HepG2 (cell line): ENCODE results near the gene LAMA1. TPM values are rescaled to one million over a fixed set of nuclear protein-coding genes. Genes with fewer than 3 reads are reported as not detected.

ENCODE experiments used
- ARNTL ChIP-seq: sonication (generic); formaldehyde crosslinking; IDR thresholded peaks from 2 replicates; pipeline ENCODE4 v1.4.0; 2020; ENCODE audit warnings: mild to moderate bottlenecking, missing genetic modification reagents
- CHD4 ChIP-seq: fragments of 200-600 bp; sonication (generic); IDR thresholded peaks from 2 replicates; pipeline ENCODE4 v1.7.0; 2017; ENCODE audit warnings: mild to moderate bottlenecking, low read length, borderline replicate concordance
- EHMT2 ChIP-seq: fragments of 200-600 bp; sonication (generic); IDR thresholded peaks from 2 replicates; pipeline ENCODE4 v1.7.0; 2017; ENCODE audit warnings: antibody characterized with exemption, low read depth, low read length, borderline replicate concordance
- EP300 ChIP-seq, 3 experiments: sonication (generic) in 1 of 3; formaldehyde crosslinking in 1 of 3; IDR thresholded peaks; 2 replicates each; pipeline versions ENCODE4 v1.5.1 to v1.6.1; 2011 to 2020; ENCODE audit warnings: low read depth in 2 of 3, low read length in 2 of 3, borderline replicate concordance in 1 of 3, improper control_type of control experiment in 1 of 3, mild to moderate bottlenecking in 1 of 3, missing genetic modification reagents in 1 of 3, moderate library complexity in 1 of 3
- HNF1A ChIP-seq, 2 experiments: sonication (generic) in 1 of 2; formaldehyde crosslinking in 1 of 2; IDR thresholded peaks; 2 replicates each; pipeline versions ENCODE4 v1.4.0 to v1.6.1; 2016 to 2020; ENCODE audit warnings: borderline replicate concordance in 1 of 2, low read depth in 1 of 2, mild to moderate bottlenecking in 1 of 2, missing genetic modification reagents in 1 of 2
- NFIC ChIP-seq: IDR thresholded peaks from 2 replicates; pipeline ENCODE4 v1.6.1; 2012; ENCODE audit warnings: mild to moderate bottlenecking, low read length, inconsistent platforms
- PAXIP1 ChIP-seq: sonication (generic); formaldehyde crosslinking; conservative IDR thresholded peaks from 2 replicates; pipeline ENCODE4 v1.4.0; 2020; ENCODE audit warnings: mild to moderate bottlenecking, missing genetic modification reagents, moderate library complexity
- SOX5 ChIP-seq: IDR thresholded peaks from 2 replicates; pipeline ENCODE4 v1.6.1; 2016; ENCODE audit warnings: borderline replicate concordance
- SOX6 ChIP-seq, 2 experiments: fragments of 450-650 bp in 1 of 2; sonication (generic) in 1 of 2; formaldehyde crosslinking in 1 of 2; IDR thresholded peaks; 2 replicates each; pipeline versions ENCODE4 v1.4.0 to v1.6.1; 2017 to 2020; ENCODE audit warnings: antibody characterized with exemption in 1 of 2, mild to moderate bottlenecking in 1 of 2, missing genetic modification reagents in 1 of 2
- SP5 ChIP-seq: IDR thresholded peaks from 2 replicates; pipeline ENCODE4 v1.6.1; 2016; ENCODE audit warnings: low read depth, borderline replicate concordance
- TAF15 ChIP-seq: fragments of 200-400 bp; formaldehyde crosslinking; IDR thresholded peaks from one replicate; pipeline ENCODE4 v1.6.1; 2018; ENCODE audit warnings: mild to moderate bottlenecking, low read depth, low read length; ENCODE audit not compliant: poor library complexity, severe bottlenecking
- TBX2 ChIP-seq: sonication (generic); formaldehyde crosslinking; IDR thresholded peaks from 2 replicates; pipeline ENCODE4 v1.5.0; 2020; ENCODE audit warnings: missing genetic modification reagents, mild to moderate bottlenecking, borderline replicate concordance
- ZC3H4 ChIP-seq: sonication (generic); formaldehyde crosslinking; IDR thresholded peaks from 2 replicates; pipeline ENCODE4 v1.4.0; 2020; ENCODE audit warnings: missing genetic modification reagents, borderline replicate concordance
- ZNF18 ChIP-seq: sonication (generic); formaldehyde crosslinking; IDR thresholded peaks from 2 replicates; pipeline ENCODE4 v1.8.0; 2022; ENCODE audit warnings: mild to moderate bottlenecking, missing genetic modification reagents; ENCODE audit not compliant: insufficient replicate concordance
- ZNF367 ChIP-seq: sonication (generic); formaldehyde crosslinking; IDR thresholded peaks from 2 replicates; pipeline ENCODE4 v1.4.0; 2020; ENCODE audit warnings: missing genetic modification reagents, borderline replicate concordance
- ZNF382 ChIP-seq: sonication (generic); formaldehyde crosslinking; IDR thresholded peaks from 2 replicates; pipeline ENCODE4 v1.5.0; 2020; ENCODE audit warnings: missing genetic modification reagents, mild to moderate bottlenecking, borderline replicate concordance
- ZNF780A ChIP-seq: sonication (generic); formaldehyde crosslinking; IDR thresholded peaks from 2 replicates; pipeline ENCODE4 v1.8.0; 2022; ENCODE audit warnings: mild to moderate bottlenecking, missing genetic modification reagents, moderate library complexity
- ZSCAN31 ChIP-seq: sonication (generic); formaldehyde crosslinking; IDR thresholded peaks from 2 replicates; pipeline ENCODE4 v1.5.0; 2020; ENCODE audit warnings: low read depth, mild to moderate bottlenecking, missing genetic modification reagents
- polyA plus RNA-seq, 8 experiments: library from polyadenylated mRNA; depleted of rRNA in 3 of 8; stranded (reverse) in 7 of 8; unstranded in 1 of 8; fragments of >200 nt; fragmentation: Illumina TruSeq in 4 of 8; extraction: Trizol in 4 of 8; gene quantifications; 2 replicates each; pipeline versions ENCODE4 v1.2.1 to v1.2.3, GENCODE V29; 2011 to 2016; ENCODE audit warnings: low read depth in 4 of 8, missing spikeins in 1 of 8, mixed read lengths in 1 of 8; ENCODE audit not compliant: insufficient read depth in 1 of 8
- total RNA-seq, 5 experiments: library from RNA; depleted of rRNA; stranded (reverse); fragments of >200 nt; fragmentation: Illumina TruSeq; extraction: Trizol; gene quantifications; 2 replicates each; pipeline ENCODE4 v1.2.3, GENCODE V29; 2016; ENCODE audit warnings: low read depth in 1 of 5

LAMA1 gene
- total and polyA plus RNA-seq, 2 of the 13 experiments (the other 11 are each of a cell fraction or from before 2014, with no cell fraction given) = 0.05 to 0.44 TPM

GRCh38 chr18:6963452-6964097 is 154.0 kb downstream of the LAMA1 start (continued):
- TF ChIP-seq ZSCAN31 (CRISPR knock-in tag) = no peak
- no peak for TF ChIP-seq ARNTL (CRISPR knock-in tag)
- no peak for TF ChIP-seq ZNF780A
- no peak for TF ChIP-seq ZNF367 (CRISPR knock-in tag)
- TF ChIP-seq HNF1A (IDR thresholded peaks at IDR 0.05; ENCODE audit: low read depth) = peak; percentile 45; the same call in 1 of the 2 replicates
- TF ChIP-seq HNF1A (CRISPR knock-in tag; IDR thresholded peaks at IDR 0.05; ENCODE audit: borderline replicate concordance) = no peak
- TF ChIP-seq SOX5 = peak; percentile 84; the same call in 1 of the 2 replicates
- peak; percentile 51; the same call in 1 of the 2 replicates for TF ChIP-seq CHD4
- 0 out of 4 replicates have a peak, but pooled peaks of 1 of the 2 experiments have one; percentile 43 for TF ChIP-seq EP300 (IDR thresholded peaks at IDR 0.05; ENCODE audit: low read depth in 2 of 2, low read length in 2 of 2)
- no peak for TF ChIP-seq EP300 (CRISPR knock-in tag; IDR thresholded peaks at IDR 0.05; ENCODE audit: borderline replicate concordance)
- no peak for TF ChIP-seq SOX6 (IDR thresholded peaks at IDR 0.05)
- TF ChIP-seq SOX6 (CRISPR knock-in tag; IDR thresholded peaks at IDR 0.05) = peak; percentile 70; the same call in 1 of the 2 replicates
- no peak for TF ChIP-seq ZNF382 (CRISPR knock-in tag)
- peak; percentile 35; the same call in 1 of the 2 replicates for TF ChIP-seq NFIC
- TF ChIP-seq EHMT2 = 0 out of 2 replicates have a peak, but pooled peaks have one; percentile 27
- TF ChIP-seq TBX2 (CRISPR knock-in tag) = 0 out of 2 replicates have a peak, but pooled peaks have one; percentile 22
- TF ChIP-seq ZC3H4 (CRISPR knock-in tag) = no peak
- no peak for TF ChIP-seq TAF15
- no peak for TF ChIP-seq ZNF18 (CRISPR knock-in tag)
- 0 out of 2 replicates have a peak, but pooled peaks have one; percentile 17 for TF ChIP-seq PAXIP1
- no peak for TF ChIP-seq SP5 (CRISPR knock-in tag)
